ENCODE measurements around the gene OR1M1.

Gene OR1M1

GRCh38 chr19:9130965-9131364 lies 44.1 kb downstream of the OR1M1 start:
- no peak overlapping the region for H3K4me3 Mint-ChIP-seq
- H3K4me1 Mint-ChIP-seq, result peaks cover 11% of the 10 kb centered on the region
- no peak for DNase-seq
- ATAC-seq, result no peak
- no peak overlapping the region for H3K27ac Mint-ChIP-seq
- H3K27me3 Mint-ChIP-seq, result peaks cover 29% of the 10 kb centered on the region
- H3K9me3 Mint-ChIP-seq, result no peaks in the 10 kb centered on the region

GRCh38 chr19:9132422-9132821 lies 45.6 kb downstream of the OR1M1 start:
- DNase-seq (no peak), ATAC-seq (no peak)
- Mint-ChIP-seq H3K4me1 (peaks cover 11% of the 10 kb centered on the region), H3K4me3 (no peak overlapping the region), H3K27ac (no peak overlapping the region), H3K27me3 (peaks cover 15% of the 10 kb centered on the region), H3K9me3 (no peaks in the 10 kb centered on the region)

GRCh38 chr19:9139609-9140158 lies 52.8 kb downstream of the OR1M1 start:
- peaks cover 32% of the 10 kb centered on the region for H3K4me1 Mint-ChIP-seq
- ATAC-seq (peak; percentile 10), DNase-seq (peak in 1 of 2 donors; percentile 5)

GRCh38 chr19:9140159-9140874 lies 53.5 kb downstream of the OR1M1 start, which contains the start of gene ZNF317:
ZNF317 (plus strand) TSS chr19:9140397; CDS start chr19:9156017, 15,620 bp downstream.
- Mint-ChIP-seq H3K27me3 (peaks cover 5% of the 10 kb centered on the region), H3K4me1 (peaks cover 35% of the 10 kb centered on the region), H3K9me3 (peaks cover 15 to 17% of the 10 kb centered on the region in 2 donors), H3K4me3 (peak within 1 kb of the TSS; percentile 97 to 100), H3K27ac (peak within 1 kb of the TSS; percentile 99 to 100)
- ATAC-seq (peak; percentile 96), DNase-seq (peak; percentile 81 to 91)

More at GRCh38 chr19:9139609-9140158, 52.8 kb downstream of the OR1M1 start:
- Mint-ChIP-seq H3K27ac (peak overlapping the region; percentile 99 to 100), H3K27me3 (peaks cover 5% of the 10 kb centered on the region), H3K4me3 (peak overlapping the region; percentile 97 to 100), H3K9me3 (peaks cover 10% of the 10 kb centered on the region in 2 donors)

- no peak for ATAC-seq
- Mint-ChIP-seq H3K27me3 (no peaks in the 10 kb centered on the region), H3K9me3 (peaks cover 26 to 37% of the 10 kb centered on the region in 2 donors), H3K4me1 (peaks cover 68% of the 10 kb centered on the region), H3K27ac (peak overlapping the region in 1 of 2 donors; percentile 96), H3K4me3 (no peak overlapping the region)
- no peak for DNase-seq
Measured at GRCh38 chr19:9144920-9145319, 58.1 kb downstream of the OR1M1 start.

Data from stimulated activated naive CD8-positive, alpha-beta T cell treated with anti-CD3 and anti-CD28 coated beads, Interleukin-15, amount 100 ng/mL, for 72 hours (primary cell).